ENCODE data around the gene FAM114A2.

GRCh38 chr5:153998768-153999167, 39.9 kb downstream of the FAM114A2 start:
- TF ChIP-seq POLR2AphosphoS5 (IDR thresholded peaks at IDR 0.05) (no peak), CTCF (IDR thresholded peaks at IDR 0.05) (no peak)

All from suprapubic skin (tissue), 3 donors.